ENCODE measurements around the gene KCND2.

KCND2 gene

DNA sequence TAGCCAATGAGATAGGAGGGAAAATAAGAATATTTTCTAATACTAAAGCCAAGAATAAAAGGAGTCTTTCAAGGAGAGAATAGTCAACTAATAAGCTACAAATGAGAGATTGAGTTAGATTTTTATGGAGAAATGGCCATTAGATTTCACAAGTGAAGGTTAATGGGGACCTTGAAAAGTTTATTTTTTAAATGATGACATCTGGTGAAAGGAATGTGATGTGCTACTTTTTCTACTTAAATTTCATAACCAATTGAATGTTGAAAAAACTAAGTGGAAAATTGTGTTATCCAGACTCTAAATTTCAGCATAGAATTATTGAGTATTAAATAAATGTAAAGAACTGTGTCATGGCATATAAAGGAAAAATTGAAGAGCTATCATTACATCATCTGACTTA, 459.3 kb downstream of the KCND2 start:
- no peak overlapping the region for H3K4me3 ChIP-seq (ENCODE audit: low read depth, low read length)
- TF ChIP-seq, protein P1, sequence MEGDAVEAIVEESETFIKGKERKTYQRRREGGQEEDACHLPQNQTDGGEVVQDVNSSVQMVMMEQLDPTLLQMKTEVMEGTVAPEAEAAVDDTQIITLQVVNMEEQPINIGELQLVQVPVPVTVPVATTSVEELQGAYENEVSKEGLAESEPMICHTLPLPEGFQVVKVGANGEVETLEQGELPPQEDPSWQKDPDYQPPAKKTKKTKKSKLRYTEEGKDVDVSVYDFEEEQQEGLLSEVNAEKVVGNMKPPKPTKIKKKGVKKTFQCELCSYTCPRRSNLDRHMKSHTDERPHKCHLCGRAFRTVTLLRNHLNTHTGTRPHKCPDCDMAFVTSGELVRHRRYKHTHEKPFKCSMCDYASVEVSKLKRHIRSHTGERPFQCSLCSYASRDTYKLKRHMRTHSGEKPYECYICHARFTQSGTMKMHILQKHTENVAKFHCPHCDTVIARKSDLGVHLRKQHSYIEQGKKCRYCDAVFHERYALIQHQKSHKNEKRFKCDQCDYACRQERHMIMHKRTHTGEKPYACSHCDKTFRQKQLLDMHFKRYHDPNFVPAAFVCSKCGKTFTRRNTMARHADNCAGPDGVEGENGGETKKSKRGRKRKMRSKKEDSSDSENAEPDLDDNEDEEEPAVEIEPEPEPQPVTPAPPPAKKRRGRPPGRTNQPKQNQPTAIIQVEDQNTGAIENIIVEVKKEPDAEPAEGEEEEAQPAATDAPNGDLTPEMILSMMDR (conservative IDR thresholded peaks at IDR 0.05; ENCODE audit: low read depth, low read length) = no peak
- peak; percentile 50 for DNase-seq (ENCODE audit: low read depth)

DNA sequence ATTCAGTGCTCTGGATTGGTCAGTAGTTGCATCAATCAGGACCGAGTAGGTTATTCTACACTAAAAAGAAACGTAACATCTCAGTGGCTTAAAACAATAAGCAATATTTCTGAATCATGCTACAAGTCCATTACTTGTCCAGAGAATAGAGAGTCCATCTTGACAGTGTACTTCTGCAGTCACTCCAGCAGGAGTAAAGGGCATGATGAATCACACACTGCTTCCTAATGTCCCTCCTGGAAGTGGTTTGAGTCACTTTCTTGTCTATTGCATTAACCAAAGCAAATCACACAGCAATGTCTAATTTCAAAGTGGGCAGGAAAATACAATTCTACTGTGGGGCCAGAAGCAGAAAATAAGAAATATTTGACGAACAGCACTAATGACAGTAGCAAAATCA, 460.2 kb downstream of the KCND2 start:
- no peak overlapping the region for H3K4me3 ChIP-seq (ENCODE audit: low read depth, low read length)
- TF ChIP-seq, protein P1 (conservative IDR thresholded peaks at IDR 0.05; ENCODE audit: low read depth, low read length) = peak; percentile 43
- DNase-seq (ENCODE audit: low read depth) = peak; percentile 89

DNA sequence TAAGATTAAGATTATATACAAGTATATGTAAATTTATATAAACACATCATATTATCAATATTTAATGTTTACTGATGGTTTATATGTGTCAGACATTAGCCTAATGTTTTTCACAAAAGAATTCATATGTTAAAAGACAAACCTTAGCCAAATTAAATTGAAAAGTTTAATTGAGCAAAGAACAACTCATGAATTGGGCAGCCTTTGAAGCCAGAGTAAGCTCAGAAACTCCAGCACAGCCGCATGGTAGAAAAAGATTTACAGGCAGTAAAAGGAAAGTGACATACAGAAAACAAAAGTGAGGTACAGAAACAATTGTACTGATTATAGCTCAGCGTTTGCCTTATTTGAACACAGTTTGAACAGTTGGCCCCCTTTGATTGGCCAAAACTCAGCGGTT, 460.9 kb downstream of the KCND2 start:
- DNase-seq (ENCODE audit: low read depth) = no peak
- no peak overlapping the region for H3K4me3 ChIP-seq (ENCODE audit: low read depth, low read length)
- TF ChIP-seq, protein P1 (conservative IDR thresholded peaks at IDR 0.05; ENCODE audit: low read depth, low read length) = no peak

DNA sequence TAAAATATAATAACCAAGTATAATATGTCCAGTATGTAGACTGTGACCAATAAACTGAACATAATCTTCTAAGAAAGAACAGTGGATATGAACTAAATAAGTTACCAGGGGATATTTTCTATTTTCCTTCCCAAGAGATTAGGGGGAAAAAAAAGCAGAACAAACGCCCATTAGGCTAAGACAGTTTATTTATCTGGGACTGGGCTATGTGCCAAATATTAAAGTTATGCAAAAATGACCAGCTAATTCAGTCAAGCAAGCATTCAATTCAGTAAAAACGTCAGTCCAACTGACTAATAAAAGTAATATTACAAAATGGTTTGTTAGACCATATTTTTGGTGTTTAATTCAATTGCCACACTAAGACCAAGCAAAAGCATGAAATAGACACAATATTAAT, 462.8 kb downstream of the KCND2 start:
- DNase-seq (ENCODE audit: low read depth) = peak; percentile 85
- H3K4me3 ChIP-seq (ENCODE audit: low read depth, low read length) = no peak overlapping the region
- TF ChIP-seq, protein P1 (conservative IDR thresholded peaks at IDR 0.05; ENCODE audit: low read depth, low read length) = no peak

DNA sequence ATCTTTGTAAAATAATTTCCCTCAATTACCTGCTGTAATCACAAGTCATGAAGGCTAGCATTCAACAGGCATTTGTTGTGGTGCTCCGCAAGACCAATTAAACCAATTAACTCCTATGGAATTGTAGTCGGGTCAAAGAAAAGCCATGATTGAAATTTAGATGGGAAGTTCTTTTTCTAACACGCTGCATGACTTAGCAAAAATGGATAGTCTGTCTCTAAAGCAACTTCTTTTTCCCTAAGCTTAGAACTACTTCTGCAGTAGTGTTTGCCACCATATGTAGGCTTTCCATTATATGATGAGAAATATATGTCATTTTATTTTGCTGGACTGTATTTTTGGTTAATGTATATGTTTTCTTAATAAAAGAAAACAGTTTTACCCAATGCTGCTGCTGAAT, 465.8 kb downstream of the KCND2 start:
- TF ChIP-seq, protein P1 (conservative IDR thresholded peaks at IDR 0.05; ENCODE audit: low read depth, low read length) = no peak

DNA sequence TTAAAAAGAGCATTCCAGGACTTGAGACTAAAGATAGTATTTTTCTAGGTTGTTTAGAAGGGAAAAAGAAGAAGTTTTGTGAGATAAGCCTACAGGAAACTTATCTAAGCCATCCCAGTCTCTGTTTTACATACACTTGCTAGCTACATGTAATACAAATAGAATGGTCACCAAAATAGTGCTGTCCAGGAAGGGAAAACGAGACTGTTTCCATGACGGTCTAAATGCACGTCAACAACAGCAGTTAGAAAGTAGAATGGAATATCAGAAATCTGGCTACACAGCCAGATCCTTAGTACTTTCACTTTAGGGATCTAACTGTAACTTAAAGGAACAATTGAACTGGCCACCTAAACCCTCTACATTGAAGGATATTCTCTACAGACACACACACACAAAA, 467.4 kb downstream of the KCND2 start:
- DNase-seq (ENCODE audit: low read depth) = peak; percentile 58
- H3K4me3 ChIP-seq (ENCODE audit: low read depth, low read length) = no peak overlapping the region
- TF ChIP-seq, protein P1 (conservative IDR thresholded peaks at IDR 0.05; ENCODE audit: low read depth, low read length) = no peak

More for the DNA sequence above, 465.8 kb downstream of the KCND2 start:
- no peak for DNase-seq (ENCODE audit: low read depth)
- H3K4me3 ChIP-seq (ENCODE audit: low read depth, low read length) = no peak overlapping the region

DNA sequence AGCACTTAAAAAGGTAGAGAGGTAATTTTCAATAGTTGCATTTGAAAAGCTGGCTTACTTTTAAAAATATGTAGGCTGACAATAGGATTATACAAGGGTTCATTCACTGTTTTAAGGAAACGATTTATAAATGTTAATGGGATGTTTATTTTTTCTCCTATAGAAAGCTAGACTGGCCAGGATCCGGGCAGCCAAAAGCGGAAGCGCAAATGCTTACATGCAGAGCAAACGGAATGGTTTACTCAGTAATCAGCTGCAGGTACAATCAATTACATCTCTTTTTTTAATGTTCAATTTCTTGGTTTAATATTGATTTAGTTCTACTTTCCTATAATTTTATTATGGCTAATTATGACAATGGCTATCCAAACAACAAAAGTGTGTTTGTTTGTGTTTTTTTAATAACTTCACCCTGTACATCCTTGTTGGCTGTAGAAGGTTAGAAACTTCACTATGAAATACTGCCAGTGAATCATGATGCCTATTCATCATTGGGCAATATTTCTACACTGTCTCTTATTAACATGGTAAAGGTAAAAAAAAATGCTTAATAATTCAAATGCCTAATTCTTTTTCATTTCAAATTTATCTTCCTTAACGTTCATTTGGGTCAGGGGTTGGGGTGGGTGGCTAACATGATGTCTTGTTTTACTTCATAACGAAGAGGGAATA, 468.5 kb downstream of the KCND2 start:
- H3K4me3 ChIP-seq (ENCODE audit: low read depth, low read length) = no peak overlapping the region
- TF ChIP-seq, protein P1 (conservative IDR thresholded peaks at IDR 0.05; ENCODE audit: low read depth, low read length) = no peak
- DNase-seq (ENCODE audit: low read depth) = no peak
